Sciatic nerve (tissue), 2 donors: ENCODE measurements around the gene ALK. TPM values are rescaled to one million over a fixed set of nuclear protein-coding genes. Genes with fewer than 3 reads are reported as not detected.

Experiments
- ATAC-seq: fragments of 200-7000 bp; cut with Tn5 transposase; one replicate; pipeline ENCODE4 v1.9.1; 2020; ENCODE audit warnings: mild to moderate bottlenecking, moderate library complexity
- DNase-seq: peaks from one replicate; pipeline ENCODE4 v3.0.0-alpha.2; 2020; ENCODE audit warnings: low spot score
- intact Hi-C: fragments of 100-400 bp; cut with DNase I; formaldehyde crosslinking; loops from one replicate; pipeline ENCODE4 v1.14.2; 2022
- total RNA-seq: library from RNA; stranded (reverse); fragmentation: NEBNext Ultra II Directional; extraction: Animal tissue kit (Norgen Biotek cat#: 25700); gene quantifications from one replicate; pipeline ENCODE4 v1.2.1, GENCODE V29; 2021
- donor health status: DM: no; HTN: no; CAD: no.
- donor health status: DM: no; HTN: no; CAD: no.

The ALK gene
- total RNA-seq, 1 donor from 2014 or later: 0.18 TPM

DNA sequence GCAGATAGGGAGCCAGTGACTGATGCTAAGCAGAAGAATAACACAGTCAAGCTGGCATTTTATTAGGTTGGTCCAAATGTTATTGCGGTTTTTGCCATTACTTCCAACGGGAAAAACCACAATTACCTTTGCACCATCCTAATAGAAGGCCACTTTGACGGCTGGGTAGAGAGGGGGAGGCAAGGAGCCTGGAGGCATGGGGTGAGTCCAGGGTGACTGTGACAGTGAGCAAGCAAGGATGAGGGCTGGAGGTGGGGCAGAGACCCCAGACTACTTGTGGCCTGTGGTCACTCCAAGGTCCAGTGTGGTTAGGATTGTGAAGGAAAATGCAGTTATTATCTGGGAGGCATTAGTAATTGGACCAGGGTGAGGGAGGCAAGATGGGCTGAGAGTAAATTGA, 416.6 kb downstream of the ALK start:
- intact Hi-C loops: no loop called here
- no peak for DNase-seq
- ATAC-seq: no peak

DNA sequence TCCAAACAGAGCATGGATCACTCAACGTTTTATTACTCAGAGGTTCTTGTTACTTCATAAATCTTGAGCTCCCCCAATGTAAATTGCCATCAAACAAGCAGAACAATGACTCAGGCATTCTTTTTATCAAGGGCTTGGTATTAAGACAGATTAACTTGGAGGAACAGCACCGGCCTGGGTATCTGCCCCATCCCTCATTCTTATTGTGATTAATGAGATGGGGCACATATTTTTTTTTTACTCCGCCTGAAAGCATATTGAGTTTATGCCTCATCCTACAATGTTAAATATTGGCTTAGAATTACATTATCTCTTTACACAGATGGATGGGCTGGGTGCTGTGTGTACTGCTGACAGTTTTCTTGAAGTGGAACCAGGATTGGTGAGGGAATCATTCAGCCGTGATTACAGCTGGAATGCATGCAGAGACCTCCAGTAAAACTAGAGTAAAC, 418.9 kb downstream of the ALK start:
- ATAC-seq: no peak
- intact Hi-C loops: no loop called here
- no peak for DNase-seq

DNA sequence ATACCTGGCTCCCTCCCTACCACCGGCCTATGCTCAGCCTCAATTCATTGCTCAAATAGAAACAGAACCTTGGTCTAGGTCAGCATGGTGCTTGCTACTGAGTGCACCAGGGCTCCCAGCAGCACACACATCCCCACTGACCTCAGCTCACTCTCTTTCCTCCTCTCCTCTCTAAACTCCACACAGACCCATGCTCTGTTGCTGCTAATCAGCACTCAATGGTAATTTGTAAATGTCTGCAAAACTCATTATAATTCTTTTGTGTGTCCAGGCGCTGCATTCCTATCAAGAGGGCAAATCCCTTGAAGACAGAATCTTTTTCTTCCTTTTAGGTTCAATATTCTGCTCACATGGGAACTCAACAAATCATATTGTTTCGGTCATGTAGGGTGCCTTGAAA, 424.0 kb downstream of the ALK start:
- ATAC-seq: no peak
- intact Hi-C loops: no loop called here

DNA sequence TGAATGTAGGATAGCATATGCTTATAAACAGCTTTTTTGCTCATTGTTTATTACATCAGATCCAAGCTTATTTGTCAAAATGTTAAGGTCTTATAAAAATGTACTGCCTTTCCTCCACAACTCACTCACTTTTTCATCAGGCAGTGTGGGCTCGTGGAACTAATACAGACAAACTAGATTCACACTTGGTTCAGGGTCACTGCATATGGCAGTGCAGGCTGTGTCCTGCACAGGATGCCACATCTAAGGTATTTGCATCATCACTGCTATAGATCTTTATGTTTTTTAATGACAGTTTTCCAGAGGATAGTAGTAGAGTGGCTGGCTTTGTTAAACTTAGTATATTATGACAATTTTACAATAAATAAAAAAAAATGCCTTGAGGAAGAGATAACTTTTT, 425.2 kb downstream of the ALK start:
- no peak for ATAC-seq
- DNase-seq: no peak
- intact Hi-C loops: no loop called here

More for the DNA sequence above, 424.0 kb downstream of the ALK start:
- DNase-seq: no peak

DNA sequence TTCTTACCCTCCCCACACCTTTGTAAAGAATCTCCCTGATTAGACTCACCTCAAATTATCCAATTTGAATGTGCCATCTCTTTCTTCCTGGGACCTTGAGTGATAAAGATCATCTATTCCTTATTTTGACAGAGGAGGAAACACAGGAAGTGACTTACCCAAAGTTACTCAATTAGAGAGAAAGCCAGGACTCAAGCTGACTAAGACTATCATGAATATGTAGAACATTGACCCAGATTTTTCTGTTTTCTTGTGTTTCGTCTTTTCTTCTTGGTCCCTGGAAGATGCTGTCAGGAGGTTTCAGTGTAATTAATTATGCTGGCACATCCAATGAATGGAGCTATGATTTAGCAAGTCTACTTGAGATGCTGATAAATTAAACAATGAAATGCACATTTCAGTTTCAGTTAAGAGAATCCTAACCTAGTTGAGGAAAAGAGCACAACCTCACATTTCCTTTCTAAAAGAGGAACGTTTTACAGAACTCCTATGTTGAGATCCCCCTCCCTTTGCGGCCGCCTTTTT, 425.8 kb downstream of the ALK start:
- no peak for ATAC-seq
- no peak for DNase-seq
- intact Hi-C loops: no loop called here

DNA sequence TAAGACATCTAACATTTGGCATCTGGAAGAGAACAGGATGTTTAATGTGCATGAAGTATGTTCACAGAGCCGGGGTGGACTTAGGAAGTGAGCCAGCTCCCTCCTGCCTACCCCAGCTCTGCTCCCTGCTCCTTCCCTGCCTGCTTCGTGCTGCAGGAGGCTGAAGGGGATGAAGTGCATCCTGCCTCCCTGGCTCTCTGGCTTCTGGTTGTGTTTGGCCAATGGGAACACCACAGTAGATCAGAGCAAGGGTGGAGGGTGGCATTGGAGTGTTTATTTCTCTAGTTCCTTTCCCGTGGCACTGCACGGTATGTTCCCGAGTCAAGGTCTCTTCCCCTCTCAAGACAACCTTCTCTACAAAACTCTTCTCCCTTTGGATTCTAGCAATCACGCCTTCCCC, 426.3 kb downstream of the ALK start:
- DNase-seq: no peak
- ATAC-seq: no peak
- intact Hi-C loops: no loop called here

DNA sequence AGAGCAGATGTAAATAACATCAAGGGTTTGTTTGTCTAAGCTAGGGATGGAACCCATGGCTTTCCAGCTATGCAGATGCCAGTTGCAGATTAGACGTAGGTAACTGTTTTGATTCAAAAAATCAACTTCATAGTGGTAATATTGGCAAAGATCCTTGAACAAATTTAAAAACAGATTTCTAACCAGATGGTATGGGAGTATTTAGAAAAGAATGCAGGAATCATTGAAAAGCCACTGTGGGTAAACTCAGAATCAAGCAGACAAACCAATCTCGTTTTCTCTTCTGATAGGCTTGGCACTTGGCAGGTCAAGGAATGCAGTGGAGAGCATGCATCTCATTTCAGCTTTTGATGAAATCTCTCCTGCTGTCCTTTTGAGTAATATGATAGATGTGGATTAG, 428.7 kb downstream of the ALK start:
- no peak for ATAC-seq
- no peak for DNase-seq
- intact Hi-C loops: no loop called here

DNA sequence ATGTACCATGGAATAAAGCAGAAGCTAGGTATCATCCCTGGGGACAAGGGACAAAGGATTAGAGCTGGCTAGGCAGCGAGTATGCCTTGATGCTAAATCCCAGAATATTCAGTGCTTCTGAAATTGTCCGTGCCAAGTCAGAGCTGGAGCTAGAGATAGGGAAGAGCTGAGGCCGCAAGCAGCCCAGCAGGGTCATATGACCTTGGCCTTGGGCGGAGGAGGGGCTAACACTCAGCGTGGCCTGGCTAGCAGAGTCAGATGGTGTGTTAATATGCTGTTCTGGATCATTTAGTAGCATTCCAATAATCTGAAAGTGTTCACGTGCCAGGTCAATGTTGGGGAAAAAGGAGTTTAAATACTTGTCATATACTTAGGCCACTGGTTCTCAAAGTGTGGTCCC, 431.3 kb downstream of the ALK start:
- ATAC-seq: no peak
- DNase-seq: no peak
- intact Hi-C loops: no loop called here

DNA sequence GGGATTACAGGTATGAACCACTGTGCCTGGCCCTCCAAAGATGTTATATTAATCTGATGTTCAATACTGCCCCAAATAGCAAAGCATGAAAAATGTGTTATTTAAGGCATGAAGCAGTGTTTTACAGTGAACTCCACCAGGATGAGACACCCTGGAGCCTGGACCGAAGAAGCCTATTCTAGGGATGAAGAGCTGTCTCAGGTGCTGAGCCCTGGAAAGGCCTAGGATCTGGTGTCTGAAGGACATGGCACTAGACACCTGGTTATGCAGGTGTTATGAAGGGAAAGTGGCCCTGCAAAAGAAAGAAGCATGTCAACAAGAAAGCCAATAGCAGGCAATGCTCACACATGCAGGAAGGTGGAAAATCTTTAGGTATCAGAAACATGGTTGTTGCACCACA, 431.8 kb downstream of the ALK start:
- DNase-seq: no peak
- intact Hi-C loops: no loop called here
- no peak for ATAC-seq

DNA sequence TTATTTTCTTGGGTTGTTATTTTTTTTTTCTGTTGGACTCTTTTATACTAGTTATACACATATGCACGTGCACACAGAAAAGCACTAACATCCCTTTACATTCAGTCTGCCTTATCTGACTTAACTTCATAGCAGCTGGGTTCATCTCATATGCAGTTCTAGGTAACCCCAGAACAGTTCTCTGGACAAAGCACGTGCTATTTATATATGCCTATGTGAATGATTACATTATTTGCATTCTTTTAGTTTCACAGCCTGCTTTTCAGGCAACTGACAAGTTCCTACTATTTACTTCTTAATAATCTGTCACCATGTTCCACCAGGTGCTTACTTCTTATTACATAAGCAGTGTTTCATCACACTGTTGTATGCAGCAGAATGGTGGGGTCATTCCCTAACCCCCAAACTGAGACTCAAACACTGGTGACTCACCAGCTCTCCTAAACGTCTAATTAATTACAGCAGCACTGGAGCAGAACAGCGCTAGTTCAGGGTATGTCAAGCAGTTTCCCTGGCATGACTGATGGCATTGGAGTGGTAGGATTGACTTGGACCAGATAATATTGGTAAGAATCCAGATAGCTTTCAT, 433.3 kb downstream of the ALK start:
- intact Hi-C loops: no loop called here
- no peak for DNase-seq
- no peak for ATAC-seq

DNA sequence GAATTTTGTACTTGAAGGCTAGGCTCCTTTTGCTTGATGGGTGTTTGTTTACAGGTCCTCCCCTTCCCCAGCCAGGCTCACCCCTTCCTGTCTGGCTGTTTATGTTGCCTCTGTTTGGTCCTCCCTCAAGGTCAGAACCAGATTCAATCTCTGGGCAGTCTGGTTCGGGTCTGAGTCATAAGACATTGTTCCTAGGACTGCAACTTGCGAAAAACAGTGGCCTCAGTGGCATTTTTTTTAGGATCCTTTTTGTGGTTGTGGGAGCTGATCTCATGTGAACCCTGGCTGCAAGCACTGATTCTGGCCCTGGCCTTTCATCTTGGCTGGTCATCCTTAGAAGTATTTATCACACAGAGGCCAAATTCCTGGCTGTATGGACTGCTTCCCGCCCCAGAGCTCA, 435.8 kb downstream of the ALK start:
- intact Hi-C loops: no loop called here
- DNase-seq: no peak
- ATAC-seq: no peak

DNA sequence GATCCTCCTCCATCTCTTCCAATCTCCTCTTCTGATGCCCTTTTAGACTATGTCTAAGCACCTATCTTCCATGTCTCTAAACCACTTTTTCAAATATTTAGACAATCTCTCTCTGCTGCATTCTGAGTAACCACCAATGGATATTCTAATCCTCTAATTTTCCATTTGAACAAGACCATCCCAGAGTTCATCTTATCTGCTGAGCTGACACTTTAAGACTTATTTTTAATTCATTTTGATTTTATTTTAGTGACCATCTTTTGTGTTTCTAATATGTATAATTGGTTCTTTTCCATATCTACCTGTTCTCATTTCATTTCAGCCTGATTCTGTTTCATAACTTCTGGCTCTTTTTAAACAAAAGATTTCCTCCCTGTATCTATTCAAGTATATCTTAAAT, 436.3 kb downstream of the ALK start:
- no peak for ATAC-seq
- no peak for DNase-seq
- intact Hi-C loops: no loop called here

DNA sequence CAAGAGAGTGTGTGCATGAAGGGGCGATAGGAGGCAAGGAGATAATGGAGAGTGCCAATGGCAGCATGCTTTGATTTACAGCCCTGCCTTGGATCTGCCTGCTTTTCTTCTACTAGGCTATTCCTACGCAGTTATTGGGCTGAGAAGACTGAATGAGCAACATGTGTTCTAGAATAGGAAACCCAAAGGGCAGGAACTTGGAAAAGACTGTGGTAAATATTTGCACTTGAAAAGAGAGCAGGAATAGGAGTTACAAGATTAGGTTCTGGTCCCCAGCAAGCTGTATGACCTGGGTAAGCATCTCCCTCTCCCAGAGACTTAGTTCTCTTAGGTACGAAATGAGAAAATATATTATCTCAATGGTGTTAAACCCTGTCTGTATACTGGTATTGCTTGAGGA, 438.5 kb downstream of the ALK start:
- intact Hi-C loops: no loop called here
- ATAC-seq (no peak), DNase-seq (no peak)

DNA sequence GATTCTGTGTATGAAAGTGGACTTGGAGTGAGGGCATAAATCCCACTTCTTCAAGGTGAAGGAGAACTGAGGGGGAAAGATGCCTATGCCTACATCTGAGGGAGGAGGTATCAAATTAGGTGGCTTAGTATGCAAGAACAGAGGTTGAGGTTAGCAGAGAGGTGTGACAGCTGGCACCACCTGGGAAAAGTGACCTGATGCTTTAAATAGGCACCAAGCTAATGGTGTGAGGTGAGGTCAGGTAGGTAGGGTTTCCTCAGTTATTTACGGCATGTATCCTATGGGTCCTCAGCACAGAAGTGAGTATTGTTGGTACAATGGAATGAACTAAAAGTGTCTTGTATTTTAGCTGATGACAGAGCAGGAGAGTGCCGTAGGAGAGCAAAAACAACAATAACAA, 439.0 kb downstream of the ALK start:
- DNase-seq (no peak), ATAC-seq (no peak)
- intact Hi-C loops: no loop called here

DNA sequence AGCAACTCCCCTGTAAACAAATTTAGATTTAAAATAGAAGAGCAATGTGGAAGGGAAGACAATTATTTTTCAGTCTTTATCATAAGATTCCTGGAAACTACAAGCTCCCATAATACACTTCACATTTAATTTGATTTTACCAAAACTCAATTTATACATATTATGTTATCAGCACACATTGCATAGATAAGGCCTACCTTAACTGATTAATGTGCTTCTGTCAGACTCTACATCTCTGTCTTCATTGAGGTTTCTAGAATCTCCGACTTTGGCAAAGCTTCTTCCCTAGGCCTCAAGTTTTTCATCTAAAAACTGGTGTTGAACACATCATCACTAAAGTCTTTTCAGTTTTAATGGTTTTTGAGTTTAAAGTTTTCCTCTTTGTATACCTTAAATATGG, 440.1 kb downstream of the ALK start:
- ATAC-seq (no peak), DNase-seq (no peak)
- intact Hi-C loops: no loop called here

DNA sequence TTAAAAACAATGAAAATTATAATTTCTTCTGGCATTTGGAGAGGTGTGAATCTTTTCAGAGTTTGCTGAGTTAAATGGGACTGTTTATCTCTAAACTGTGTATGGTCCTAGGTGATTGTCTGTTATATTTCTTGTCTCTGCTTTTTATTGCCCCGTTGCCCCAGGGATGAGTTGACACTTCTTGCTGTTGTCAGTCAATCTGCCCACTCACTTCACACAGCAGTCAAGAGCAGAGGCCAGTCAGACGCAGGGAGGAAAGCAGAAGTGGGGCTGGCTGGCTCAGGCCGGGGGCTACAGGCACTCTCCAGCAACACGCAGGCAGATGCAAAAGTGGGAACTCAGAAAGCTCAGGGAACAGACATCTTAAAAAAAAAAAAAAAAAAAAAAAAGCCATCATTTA, 441.0 kb downstream of the ALK start:
- DNase-seq: no peak
- intact Hi-C loops: no loop called here
- peak; percentile 26 for ATAC-seq

DNA sequence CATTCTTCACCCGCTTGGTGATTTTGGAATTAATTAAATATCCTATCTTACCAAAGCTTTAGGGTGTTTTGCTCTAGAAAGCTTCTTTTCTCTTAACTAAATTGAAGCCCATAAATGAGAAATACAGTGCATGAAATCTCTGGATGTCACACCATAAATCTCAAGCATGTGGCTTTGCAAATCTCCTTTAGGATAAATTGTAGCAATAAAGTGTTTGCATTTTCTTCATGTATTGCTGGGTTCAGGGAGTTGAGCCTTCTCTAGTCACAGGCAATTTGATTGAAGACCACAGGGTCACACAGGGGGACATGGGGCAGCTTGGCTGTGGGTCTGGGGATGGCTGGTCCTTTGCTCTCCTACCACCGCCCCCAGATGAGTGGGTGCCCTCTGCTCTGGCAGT, 442.0 kb downstream of the ALK start:
- no peak for ATAC-seq
- intact Hi-C loops: no loop called here
- no peak for DNase-seq

DNA sequence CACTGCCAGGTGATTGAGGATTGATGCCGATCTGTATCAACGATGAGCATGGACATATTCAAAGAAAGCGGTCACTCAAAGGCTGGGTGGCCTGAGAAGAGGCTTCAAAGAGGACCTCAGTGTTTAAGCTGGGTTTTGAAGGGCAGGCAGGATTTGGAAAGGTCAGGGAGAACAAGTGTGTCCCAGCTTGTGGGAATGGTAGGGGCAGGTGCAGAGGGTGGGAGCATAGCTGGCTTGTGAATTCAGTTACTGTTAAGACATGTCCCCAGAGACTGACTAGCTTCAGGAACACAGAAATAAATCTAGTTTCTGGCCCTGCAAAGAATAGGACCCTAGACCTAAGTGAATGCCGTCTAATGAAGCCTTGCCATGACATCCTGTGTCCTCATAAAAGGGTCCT, 442.7 kb downstream of the ALK start:
- ATAC-seq (no peak), DNase-seq (no peak)
- intact Hi-C loops: no loop called here

DNA sequence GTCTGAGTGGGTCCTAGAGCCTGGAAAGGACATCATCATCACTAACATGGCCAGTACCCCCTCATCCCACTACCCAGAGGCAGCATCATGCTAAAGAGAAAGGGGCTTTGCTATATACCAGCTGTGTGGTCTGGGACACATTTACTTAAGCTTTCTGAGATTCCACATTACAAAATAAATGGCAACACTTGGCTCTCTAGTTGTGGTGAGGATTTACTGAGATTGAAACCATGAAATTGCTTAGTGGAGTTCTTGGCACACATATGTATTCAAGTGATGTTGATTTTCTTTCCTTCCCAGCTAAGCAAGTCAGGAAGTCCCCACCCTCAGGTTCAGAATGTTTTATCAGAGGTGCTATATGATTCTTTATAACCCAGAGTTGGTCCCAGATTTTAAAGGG, 444.2 kb downstream of the ALK start:
- intact Hi-C loops: no loop called here
- no peak for ATAC-seq
- no peak for DNase-seq

DNA sequence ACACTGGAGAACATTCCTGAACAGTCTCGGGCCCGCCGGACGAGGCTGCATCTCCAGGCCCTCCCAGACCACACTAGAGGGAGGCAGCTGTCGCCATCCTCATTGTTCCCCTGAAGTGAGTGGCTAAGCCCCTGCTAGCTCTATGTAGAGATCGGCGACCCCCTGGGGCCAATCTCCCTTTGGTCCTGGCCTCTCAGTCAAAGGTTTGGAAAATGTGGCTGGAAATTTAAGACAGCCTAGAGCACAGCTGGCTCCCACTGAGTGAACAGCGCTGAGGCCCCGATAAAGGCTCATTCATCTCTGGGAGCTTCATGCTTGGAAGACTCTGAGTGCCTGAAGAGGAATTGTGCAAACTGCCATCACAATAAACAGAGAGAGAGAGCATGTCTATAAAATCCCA, 445.9 kb downstream of the ALK start:
- ATAC-seq (no peak), DNase-seq (no peak)
- intact Hi-C loops: no loop called here

DNA sequence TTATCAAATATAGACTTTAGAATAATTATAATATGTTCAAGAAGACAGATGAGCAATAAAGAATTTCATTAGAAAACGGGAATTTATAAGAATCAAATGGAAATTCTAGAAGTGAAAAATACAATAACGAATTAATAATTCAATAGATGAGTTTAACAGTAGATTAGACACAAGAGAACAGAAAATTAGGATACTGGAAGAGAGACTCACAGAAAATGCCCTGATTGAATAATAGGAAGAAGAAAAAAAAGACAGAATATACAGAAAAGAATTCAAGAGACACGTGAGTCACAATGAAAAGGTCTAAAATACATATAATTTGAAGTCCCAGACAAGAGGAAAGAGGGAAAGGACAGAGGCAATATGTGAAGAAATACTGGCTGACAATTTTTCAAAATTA, 451.4 kb downstream of the ALK start:
- DNase-seq: no peak
- no peak for ATAC-seq
- intact Hi-C loops: no loop called here

DNA sequence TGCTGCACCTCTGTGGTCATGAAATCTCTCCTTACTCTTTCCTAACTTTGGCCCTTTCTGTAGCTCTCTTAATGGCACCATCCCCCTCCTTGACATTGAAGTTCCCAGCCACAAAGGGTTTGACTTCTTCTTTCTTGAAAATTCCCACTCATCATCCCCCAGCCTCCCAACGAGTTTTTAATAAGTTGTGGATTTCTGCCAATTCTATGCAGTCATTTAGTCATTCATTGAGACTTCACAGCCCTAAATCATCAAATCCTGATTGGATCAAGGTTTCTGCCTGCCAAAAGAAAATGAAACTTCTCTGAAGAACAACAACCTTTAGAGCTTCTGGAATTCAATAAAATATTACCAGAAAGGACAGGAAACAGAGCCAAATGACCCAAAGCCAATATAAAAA, 451.9 kb downstream of the ALK start:
- intact Hi-C loops: no loop called here
- no peak for ATAC-seq

More for the DNA sequence above, 451.9 kb downstream of the ALK start:
- no peak for DNase-seq
